ENCODE results near the gene OTOP1. TPM values are rescaled to one million over a fixed set of nuclear protein-coding genes. Genes with fewer than 3 reads are reported as not detected.

OTOP1 gene
- total and polyA plus RNA-seq, 4 donors = not detected

GRCh38 chr4:4269331-4269731 is 42.6 kb upstream of the OTOP1 start:
- Histone ChIP-seq H3K27ac (ENCODE audit: low read depth in 1 of 2, low read length in 2 of 2) (no peak overlapping the region), H3K36me3 (ENCODE audit: control insufficient read depth in 4 of 4, insufficient read depth in 3 of 4, low read depth in 1 of 4, low read length in 3 of 4) (peaks cover 2 to 37% (median 14%) of the 10 kb centered on the region in 4 donors)
- TF ChIP-seq FOXA1 (IDR thresholded peaks at IDR 0.05) (no peak), NR2F2 (IDR thresholded peaks at IDR 0.05) (no peak), ZBTB33 (IDR thresholded peaks at IDR 0.05) (no peak), HNF4A (conservative IDR thresholded peaks at IDR 0.05) (no peak), SP1 (IDR thresholded peaks at IDR 0.05) (no peak), REST (IDR thresholded peaks at IDR 0.05) (no peak), RXRA (IDR thresholded peaks at IDR 0.05) (no peak), YY1 (IDR thresholded peaks at IDR 0.05) (no peak), FOXA2 (IDR thresholded peaks at IDR 0.05) (no peak), EGR1 (IDR thresholded peaks at IDR 0.05; ENCODE audit: low read depth in 2 of 2) (no peak), JUND (IDR thresholded peaks at IDR 0.05) (no peak), HNF4G (IDR thresholded peaks at IDR 0.05) (no peak), TAF1 (conservative IDR thresholded peaks at IDR 0.05) (no peak), RAD21 (IDR thresholded peaks at IDR 0.05) (no peak), GABPA (IDR thresholded peaks at IDR 0.05 in 1 of 2, conservative IDR thresholded peaks at IDR 0.05 in 1 of 2) (no peak)
- TF ChIP-seq, protein P1, sequence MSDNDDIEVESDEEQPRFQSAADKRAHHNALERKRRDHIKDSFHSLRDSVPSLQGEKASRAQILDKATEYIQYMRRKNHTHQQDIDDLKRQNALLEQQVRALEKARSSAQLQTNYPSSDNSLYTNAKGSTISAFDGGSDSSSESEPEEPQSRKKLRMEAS (IDR thresholded peaks at IDR 0.05) = no peak
- TF ChIP-seq, protein P2, sequence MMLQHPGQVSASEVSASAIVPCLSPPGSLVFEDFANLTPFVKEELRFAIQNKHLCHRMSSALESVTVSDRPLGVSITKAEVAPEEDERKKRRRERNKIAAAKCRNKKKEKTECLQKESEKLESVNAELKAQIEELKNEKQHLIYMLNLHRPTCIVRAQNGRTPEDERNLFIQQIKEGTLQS (IDR thresholded peaks at IDR 0.05) = no peak
- TF ChIP-seq, protein P3, sequence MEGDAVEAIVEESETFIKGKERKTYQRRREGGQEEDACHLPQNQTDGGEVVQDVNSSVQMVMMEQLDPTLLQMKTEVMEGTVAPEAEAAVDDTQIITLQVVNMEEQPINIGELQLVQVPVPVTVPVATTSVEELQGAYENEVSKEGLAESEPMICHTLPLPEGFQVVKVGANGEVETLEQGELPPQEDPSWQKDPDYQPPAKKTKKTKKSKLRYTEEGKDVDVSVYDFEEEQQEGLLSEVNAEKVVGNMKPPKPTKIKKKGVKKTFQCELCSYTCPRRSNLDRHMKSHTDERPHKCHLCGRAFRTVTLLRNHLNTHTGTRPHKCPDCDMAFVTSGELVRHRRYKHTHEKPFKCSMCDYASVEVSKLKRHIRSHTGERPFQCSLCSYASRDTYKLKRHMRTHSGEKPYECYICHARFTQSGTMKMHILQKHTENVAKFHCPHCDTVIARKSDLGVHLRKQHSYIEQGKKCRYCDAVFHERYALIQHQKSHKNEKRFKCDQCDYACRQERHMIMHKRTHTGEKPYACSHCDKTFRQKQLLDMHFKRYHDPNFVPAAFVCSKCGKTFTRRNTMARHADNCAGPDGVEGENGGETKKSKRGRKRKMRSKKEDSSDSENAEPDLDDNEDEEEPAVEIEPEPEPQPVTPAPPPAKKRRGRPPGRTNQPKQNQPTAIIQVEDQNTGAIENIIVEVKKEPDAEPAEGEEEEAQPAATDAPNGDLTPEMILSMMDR (IDR thresholded peaks at IDR 0.05; ENCODE audit: low read depth, low read length, missing input control) = no peak

More at GRCh38 chr4:4269331-4269731, 42.6 kb upstream of the OTOP1 start:
- Histone ChIP-seq H3K9ac (ENCODE audit: low read depth in 1 of 2, low read length in 2 of 2) (no peak overlapping the region), H3K4me1 (ENCODE audit: control insufficient read depth in 4 of 4, insufficient read depth in 4 of 4, low read length in 3 of 4) (no peaks in the 10 kb centered on the region), H3K27me3 (ENCODE audit: control insufficient read depth in 4 of 4, insufficient read depth in 4 of 4, low read length in 3 of 4) (no peaks in the 10 kb centered on the region), H3K9me3 (ENCODE audit: control insufficient read depth in 4 of 4, low read length in 3 of 4) (no peaks in the 10 kb centered on the region), H3K4me3 (ENCODE audit: low read depth in 1 of 3, low read length in 3 of 3) (no peak overlapping the region)
- 93% methylated on average over 11 of the region's 11 CpGs for WGBS
- DNase-seq (ENCODE audit: low spot score) = no peak
